Gastrocnemius medialis (tissue), 4 donors: ENCODE measurements around the gene SEPTIN12.

Experiments used
- CTCF ChIP-seq, 5 experiments: fragments of 450-650 bp in 3 of 5; fragments of 200-600 bp in 2 of 5; sonication (generic) in 2 of 5; IDR thresholded peaks in 4 of 5; conservative IDR thresholded peaks in 1 of 5; 1 replicate in 4 of 5; 2 replicates in 1 of 5; pipeline ENCODE4 v1.5.1; 2016 to 2019; ENCODE audit warnings: antibody characterized with exemption in 5 of 5, mild to moderate bottlenecking in 3 of 5, moderate library complexity in 3 of 5
- POLR2A ChIP-seq, 2 donors: fragments of 450-650 bp; IDR thresholded peaks; one replicate each; pipeline ENCODE4 v1.6.1; 2017; ENCODE audit warnings: antibody characterized with exemption in 2 of 2, mild to moderate bottlenecking in 2 of 2, moderate library complexity in 2 of 2

DNA sequence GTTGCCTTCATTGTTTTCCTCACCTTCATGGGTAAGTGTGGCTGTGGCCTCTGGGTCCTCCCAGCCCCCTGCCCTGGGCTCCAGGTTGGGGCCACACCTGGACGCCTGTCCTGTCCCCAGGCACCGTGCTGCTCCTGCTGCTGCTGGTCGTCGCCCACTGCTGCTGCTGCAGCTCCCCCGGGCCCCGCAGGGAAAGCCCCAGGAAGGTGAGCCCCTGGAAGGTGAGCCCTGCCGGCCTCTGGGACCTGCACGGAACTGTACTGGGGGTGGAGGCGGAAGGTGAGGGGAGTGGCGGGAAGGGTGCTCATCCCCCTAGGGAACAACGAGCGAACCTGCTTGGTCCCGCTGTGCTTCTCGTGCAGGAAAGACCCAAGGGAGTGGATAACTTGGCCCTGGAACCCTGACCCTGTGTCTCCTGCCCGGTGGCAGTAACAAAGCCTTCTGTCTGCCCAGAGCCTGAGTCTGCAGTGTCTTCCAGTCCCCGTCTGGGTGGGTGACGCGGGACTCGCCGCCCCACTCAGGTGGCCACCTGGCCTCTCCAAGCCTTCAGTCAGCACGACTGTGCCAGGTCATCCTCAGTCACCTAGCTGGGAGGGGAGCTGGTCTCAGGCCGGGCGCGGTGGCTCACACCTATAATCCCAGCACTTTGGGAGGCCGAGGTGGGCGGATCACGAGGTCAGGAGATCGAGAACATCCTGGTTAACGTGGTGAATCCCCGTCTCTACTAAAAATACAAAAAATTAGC, 7.9 kb upstream of the SEPTIN12 start:
- TF ChIP-seq CTCF (IDR thresholded peaks at IDR 0.05 in 4 of 5, conservative IDR thresholded peaks at IDR 0.05 in 1 of 5) (no peak), POLR2A (IDR thresholded peaks at IDR 0.05) (no peak)
